ELF-1 (cell line): ENCODE data around the gene ZFYVE21.
A peak's percentile ranks its signal among the peaks of the same experiment; 100 is the strongest.
"Not testable (repeated sequence)": the region's sequence is repeated elsewhere in the genome, so short reads cannot be mapped to it uniquely, and the experiment has no call there.

Experiments used
- DNase-seq: peaks from one replicate; pipeline ENCODE4 v3.0.0-alpha.2; 2016; ENCODE audit warnings: low read depth, low spot score

The ZFYVE21 gene

GRCh38 chr14:103715052-103716000 lies at the start of gene ZFYVE21, which contains the start of gene XRCC3:
Gene ZFYVE21, plus strand, starts transcription at chr14:103715810. Its CDS starts 32 bp downstream, at chr14:103715842.
Gene XRCC3, minus strand, starts transcription at chr14:103715451. Its CDS starts 4,364 bp downstream, at chr14:103711087.
- peak; percentile 100 for DNase-seq

DNA sequence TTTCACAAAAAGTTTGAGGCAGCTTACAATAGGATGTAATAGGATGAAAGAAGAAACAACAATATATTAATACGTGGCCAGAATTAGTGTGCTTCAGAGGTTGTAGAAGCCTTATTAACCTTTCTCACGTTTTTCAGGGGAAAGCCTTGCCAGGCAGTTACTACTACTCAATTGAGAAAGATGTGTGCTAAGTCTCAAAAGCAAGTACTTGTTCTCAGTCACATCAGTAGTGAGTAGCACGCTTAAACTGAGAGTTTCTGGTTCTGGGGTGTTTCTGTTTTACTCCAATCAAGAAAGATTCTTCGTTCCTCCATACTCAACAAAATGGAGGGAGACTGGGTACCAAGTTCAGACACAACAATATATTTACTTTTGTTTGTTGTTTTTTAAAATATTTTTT lies 47.9 kb upstream of the ZFYVE21 start:
- no peak for DNase-seq

DNA sequence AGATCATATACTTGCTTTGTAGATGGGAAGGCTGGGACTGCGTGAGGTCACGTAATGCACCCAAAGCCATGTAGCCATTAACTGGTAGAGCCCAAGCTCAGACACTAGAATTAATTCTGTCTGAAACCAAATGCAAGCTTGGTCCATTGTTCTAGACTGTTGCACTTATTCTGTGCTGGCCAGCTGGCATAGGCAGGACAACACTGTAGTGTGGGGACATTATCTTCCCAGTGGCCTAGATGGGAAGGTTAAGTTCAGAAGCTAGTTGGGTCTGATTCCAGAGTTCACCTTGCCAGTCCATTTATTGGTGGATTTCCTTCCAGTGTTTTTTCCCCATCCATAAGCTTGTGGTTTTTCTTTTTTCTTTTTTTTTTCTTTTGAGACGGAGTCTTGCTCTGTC lies 47.5 kb upstream of the ZFYVE21 start:
- no peak for DNase-seq

- DNase-seq, result no peak
These were observed 46.2 kb upstream of the ZFYVE21 start for GRCh38 chr14:103669370-103669769.

GRCh38 chr14:103671911-103672310 lies 43.7 kb upstream of the ZFYVE21 start:
- no peak for DNase-seq

GRCh38 chr14:103675957-103676356 lies 39.7 kb upstream of the ZFYVE21 start:
- no peak for DNase-seq

- no peak for DNase-seq
These were observed 38.5 kb upstream of the ZFYVE21 start for GRCh38 chr14:103676881-103677675.

- peak; percentile 55 for DNase-seq
These were observed 36.3 kb upstream of the ZFYVE21 start for GRCh38 chr14:103679351-103679750.

GRCh38 chr14:103680491-103681231 lies 34.9 kb upstream of the ZFYVE21 start:
- DNase-seq, result no peak

- no peak for DNase-seq
These were observed 32.5 kb upstream of the ZFYVE21 start for GRCh38 chr14:103683139-103683538.

DNA sequence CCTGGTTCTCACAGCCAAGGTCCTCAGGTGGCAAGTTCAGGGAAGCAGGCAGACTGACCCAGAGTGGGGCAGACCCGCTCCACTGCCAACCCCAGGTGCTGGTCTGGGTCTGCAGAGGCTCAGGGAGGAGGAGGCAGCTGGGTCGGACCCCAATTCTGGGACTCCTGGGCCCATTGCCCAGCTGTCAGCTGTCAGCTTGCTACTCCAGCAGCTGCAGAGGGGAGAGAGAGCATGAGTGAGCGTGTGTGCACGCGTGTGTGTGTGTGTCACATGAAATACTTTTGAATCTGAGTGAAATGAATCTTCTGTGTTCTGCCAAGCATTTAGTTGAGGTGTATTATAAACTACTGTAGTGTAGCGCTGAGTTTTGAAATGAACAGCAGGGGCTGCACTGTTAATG lies 31.1 kb upstream of the ZFYVE21 start:
- DNase-seq, result no peak

- no peak for DNase-seq
These were observed 30.7 kb upstream of the ZFYVE21 start for GRCh38 chr14:103684871-103685270.

DNA sequence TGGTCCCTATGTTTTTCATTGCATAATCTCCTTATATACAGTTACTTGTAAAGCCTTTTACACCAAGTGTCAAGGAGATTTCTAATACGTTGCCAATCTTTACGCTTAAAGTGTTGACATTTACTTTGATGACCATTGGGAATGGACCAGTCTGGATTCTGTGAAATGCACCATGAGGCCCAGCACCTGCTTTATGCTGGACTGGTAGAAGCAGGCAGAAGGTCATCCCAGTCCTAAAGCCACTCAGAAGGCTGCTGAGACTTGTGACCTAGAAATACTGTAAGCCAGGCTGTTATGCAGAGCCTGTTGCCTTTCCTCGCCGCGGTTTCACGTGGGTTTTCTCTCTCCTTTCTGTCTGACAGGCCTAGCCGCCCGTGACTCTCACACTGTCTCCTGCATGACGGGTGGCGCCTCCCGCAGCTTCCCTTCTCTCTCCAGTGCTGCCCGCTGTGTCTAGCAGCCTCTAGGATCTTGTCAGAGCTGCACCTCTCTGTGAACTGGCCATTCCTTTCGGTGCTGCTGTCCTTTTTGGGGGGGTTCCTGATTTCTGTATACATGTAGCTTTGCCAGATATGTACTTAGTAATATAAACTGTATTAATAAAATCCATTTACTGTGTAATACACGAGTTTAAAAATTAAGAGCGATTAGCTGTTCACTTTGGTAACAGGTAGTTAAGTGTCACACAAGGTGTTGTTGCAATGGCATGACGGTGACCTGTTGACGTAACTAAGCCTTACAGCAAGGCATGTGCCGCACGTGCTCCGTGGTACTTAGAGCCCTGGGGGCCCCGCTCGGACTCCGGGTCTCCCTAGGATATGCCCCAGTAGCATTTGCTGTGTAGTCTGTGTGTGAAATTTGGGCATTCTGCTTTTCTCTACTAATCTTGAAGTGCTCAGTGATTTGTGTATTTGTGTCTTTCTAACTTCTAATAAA lies 30.1 kb upstream of the ZFYVE21 start:
- no peak for DNase-seq

GRCh38 chr14:103686831-103687485 lies 28.7 kb upstream of the ZFYVE21 start:
- no peak for DNase-seq

DNA sequence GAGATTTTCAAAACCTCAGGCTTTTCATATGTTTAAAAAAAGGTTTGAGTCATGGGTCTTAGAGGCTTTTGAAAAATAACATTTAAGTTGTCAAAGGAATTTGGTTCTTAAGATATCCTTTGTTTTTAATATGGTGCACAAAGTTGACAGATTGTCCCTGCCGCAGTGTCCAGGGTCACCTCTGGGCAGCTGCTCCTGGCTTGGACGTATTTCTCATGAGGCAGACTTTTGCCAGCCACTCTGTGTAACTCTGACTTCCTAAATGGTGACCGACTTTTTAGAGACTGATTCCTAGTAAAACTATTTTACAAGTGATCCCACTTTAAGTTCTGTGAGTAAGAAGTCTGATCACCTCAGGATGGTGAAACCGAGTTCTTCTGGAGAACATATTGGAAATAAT lies 27.9 kb upstream of the ZFYVE21 start:
- no peak for DNase-seq

DNA sequence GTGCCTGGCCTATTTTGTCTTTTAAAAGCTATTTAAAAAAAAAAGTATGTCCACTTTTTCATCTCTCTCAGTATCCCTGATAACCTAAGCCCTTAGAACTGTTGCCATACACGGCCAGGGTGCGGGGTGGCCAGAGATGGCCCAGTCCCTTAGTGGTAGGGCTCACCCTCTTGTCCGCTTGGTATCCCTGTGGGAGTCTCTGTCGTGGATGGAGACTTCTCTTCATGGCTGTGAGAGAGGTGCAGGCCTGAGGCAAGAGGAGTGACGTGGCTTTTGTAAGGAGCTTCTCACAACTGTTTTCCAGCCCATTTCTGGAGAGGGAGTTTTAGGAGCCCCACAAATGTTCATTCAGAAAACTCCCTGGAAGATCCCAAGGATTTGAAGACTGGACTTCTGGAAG lies 27.2 kb upstream of the ZFYVE21 start:
- no peak for DNase-seq

GRCh38 chr14:103688906-103689902 lies 26.4 kb upstream of the ZFYVE21 start:
- peak; percentile 57 for DNase-seq

DNA sequence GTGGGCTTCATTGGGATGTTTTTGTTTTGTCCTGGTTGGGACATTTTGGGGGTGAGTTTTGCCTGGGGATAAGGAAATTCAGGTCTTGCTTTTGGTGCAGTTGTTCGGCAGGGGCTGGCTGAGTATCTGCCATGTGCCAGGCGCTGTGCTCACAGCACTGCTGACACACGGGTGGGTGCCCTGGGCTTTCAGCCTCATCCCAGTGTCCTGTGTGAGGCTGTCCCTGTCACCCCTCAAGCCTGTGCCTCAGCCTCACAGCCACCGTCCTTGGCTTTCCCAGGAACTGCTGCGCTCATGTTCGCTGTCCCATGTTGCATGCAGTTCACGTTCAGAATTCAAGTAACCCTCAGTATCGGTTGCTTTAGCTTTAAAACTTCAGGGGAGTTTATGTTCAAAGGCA lies 25.3 kb upstream of the ZFYVE21 start:
- DNase-seq, result no peak

- not testable (repeated sequence) for DNase-seq
These were observed 24.0 kb upstream of the ZFYVE21 start for GRCh38 chr14:103691655-103692054.
